ENCODE data around the gene RNPS1. TPM values are rescaled to one million over a fixed set of nuclear protein-coding genes. Genes with fewer than 3 reads are reported as not detected.
"Not testable (repeated sequence)": the region's sequence is repeated elsewhere in the genome, so short reads cannot be mapped to it uniquely, and the experiment has no call there.

Gene RNPS1
- total RNA-seq, 1 experiment from 2014 or later, result 226 TPM

DNA sequence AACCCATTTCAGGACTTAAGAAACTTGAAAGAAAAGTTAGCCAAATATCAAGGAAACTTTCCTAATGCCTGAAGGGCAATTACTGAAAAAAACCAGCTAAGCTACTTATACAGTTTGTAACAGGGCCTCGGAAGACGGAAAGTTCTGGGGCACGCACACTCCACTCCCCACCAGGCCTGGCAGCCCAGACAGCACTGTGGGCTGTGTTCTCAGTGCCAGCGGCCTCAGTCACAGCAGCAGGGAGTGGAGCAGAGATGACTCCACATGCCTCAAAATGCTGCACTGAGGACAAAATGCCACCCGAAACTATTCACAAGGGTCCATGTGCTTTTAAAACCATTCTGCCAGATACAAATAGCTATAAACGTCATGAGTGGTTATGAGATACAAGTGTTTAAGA lies 10.2 kb downstream of the RNPS1 start:
- DNase-seq (ENCODE audit: low spot score), result no peak

DNA sequence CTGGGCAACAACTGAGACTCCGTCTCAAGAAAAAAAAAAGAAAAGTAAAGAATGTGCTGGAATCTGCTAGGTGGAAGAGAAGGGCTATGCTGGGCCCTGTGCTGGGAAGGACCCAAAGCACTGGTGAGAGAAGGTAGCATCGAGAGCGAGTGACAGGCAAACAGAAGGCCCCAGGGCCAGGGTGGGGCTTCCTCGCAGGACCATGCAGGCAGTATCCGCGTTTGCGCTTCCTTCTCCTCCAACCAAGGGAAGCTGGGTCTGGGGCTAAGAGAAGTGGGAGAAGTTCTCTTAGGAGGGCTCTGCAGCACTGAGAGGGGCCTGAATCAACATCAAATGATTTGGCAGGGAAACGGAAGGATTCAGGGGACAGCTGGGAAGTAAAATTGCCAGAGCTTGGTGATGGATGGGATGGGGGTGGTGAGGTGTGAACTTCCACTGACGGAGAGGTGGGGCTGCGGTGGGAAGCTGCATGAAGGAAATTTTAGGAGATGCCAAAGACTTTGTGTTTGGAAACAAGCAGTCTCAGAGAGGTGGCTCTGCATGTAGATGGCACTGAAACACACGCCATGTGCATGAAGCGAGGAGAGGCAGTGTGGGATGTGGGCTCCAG lies 11.3 kb downstream of the RNPS1 start:
- DNase-seq (ENCODE audit: low spot score), result no peak

DNA sequence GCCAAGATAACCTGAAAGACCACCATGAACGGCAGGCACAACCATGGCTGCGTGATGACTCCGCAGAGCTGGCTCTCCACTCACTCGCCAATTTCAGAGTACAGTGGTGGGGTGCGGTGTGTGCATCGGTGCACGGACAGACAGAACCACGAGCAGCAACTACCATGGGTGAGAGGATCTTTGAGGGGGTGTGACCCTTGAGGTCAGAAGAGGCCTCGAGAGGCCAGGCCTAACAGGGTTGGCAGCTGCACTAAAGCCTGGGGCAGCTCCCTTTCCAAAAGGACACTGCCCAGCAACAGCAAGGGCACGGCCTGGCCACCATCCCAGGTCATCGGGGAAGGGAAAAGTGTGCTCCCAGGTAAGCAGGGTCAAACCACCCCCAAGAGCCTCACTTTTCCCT lies 14.6 kb downstream of the RNPS1 start:
- DNase-seq (ENCODE audit: low spot score), result no peak

DNA sequence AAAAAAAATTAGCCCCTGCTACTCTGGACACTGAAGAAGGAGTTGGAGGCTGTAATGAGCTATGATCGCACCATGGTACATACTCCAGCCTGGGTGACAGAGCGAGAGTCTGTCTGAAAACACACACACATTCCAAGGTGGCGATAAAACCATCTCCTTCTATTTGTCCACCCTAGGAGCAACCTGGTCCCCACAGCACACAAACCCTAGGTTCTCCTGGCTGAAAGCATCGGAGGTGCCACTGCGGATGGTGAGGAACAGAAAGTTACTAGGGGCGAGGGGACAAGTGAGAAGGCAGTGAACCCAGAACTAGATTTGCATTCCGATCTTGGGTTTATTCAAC lies 15.1 kb downstream of the RNPS1 start:
- no peak for DNase-seq (ENCODE audit: low spot score)

DNA sequence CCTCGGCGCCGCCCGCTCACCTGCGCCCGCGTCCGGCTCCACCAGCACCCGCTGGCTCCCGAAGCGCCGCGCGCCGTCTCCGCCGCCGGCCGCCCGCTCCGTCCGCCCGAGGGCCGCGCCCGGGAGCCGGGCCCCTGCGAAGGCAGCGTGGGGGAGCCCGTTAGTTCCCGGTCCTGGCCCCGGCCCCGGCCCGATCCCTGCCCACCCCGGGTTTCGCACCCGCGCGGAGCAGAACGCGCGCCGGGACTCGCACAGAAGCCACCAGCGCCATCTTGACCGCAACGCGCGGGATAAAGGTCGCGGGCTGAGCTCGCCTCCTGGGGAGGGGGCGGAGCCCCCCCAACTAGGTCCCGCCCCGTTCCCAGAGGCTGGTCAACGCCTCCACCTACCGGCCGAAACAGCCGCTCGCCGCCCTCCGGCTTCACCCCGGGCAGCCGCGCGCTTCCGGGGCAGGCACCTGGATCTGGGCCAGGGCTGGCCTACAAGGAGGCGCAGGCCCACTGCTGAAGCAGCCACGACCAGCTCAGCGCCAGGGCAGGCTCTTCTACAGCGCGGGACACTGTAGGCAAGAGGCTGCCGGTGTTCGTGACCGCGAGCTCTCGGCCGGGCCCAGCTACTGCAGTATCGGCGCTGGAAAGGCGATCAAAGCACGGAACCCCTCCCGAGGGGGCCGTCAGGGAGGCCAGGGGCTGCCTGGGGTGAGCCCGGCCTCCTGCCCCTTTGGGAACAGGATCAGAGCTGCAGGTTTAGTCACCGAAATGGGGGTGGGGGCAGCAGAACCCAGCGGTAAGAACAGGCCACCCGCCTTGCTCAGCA lies 16.4 kb downstream of the RNPS1 start, which contains the start of gene ECI1:
ECI1 (minus strand) TSS at position 292 of the 816 bp plus-strand sequence; CDS start at position 271, 21 bp downstream.
- DNase-seq (ENCODE audit: low spot score), result peak; percentile 93

DNA sequence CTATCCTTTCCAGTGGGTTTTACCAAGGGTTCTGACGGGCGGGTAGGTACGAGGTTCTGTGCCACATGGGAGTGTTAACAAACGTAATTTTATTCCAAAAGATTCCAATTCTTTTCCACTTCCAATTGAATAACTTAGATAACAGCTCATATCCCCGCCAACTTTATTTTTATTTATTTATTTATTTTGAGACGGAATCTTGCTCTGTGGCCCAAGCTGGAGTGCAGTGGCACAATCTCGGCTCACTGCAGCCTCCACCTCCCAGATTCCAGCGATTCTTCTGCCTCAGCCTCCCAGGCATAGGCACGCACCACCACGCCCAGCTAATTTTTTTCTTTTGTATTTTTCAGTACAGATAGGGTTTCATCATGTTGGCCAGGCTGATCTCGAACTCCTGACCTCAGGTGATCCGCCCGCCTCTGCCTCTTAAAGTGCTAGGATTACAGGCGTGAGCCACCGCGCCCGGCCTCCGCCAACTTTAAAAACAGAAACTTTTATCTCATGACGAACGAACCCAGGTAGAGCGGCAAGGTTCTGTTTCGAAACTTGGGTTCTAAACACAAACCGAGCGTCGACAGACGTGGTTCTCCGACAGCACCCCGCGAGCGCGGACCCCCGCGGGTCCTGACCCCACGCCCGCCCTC lies 17.2 kb downstream of the RNPS1 start:
- peak; percentile 49 for DNase-seq (ENCODE audit: low spot score)

DNA sequence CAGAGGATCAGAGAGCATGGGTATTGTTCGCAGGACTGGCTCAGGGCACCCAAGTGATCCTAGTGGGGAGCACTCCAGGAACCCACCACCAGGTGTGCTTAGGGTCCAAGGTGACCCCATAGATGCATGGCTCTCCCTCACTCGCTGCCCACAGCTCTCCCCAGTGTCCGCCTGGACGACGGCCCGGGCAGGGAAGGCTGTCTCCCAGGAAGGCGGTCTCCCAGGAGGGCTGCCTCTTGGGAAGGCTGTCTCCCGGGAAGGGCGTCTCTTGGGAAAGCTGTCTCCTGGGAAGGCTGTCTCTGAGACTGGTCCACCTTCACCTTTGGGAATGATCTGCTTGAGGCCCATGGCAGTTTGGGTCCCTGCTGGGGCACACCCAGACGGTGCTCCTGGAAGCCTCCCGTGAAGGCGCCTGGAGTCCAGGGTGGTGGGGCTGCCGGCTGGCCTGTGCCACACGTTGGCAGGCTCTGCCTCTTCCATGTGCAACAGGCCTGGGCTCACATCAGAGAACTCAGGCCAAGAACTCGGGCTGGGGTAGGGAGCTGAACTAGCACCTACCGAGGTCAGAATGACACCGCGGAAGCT lies 21.5 kb downstream of the RNPS1 start:
- DNase-seq (ENCODE audit: low spot score), result no peak

DNA sequence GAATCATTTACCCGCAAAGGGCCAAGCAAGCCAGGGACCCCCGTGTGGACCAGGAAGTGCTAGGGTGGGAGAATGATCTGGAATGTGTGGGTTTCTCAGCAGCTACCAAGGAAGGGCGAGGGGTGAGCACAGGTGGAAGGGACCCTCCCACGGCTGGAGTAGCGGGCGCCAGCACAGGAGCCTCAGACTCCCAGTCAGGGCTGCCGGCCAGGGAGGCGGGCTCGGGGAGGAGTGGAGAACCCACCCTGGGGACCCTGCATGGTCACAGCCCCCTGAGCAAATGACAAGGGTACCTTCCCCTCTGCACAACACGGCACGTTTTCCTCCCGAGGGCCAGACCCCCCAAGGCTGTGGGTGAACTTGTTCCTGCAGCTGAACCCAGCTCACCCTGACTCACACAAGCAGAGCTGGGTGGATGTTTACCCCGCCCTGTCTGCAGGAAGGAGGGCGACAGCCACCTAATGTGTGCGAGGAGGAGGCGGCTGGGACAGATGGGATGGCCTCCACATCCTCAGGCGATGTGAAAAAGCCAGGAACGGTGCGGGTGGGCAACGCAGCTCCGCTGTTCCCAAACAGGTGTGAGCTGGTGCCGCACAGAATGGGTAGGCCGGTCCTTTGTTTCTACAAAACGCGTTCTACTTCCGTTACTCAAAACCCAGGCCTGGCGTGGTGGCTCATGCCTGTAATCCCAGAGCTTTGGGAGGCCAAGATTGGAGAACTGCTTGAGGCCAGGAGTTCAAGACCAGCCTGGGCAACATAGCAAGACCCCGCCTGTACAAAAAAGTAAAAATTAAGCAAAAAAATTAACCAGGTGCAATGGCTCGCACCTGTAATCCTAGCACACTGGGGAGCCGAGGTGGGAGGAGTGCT lies 22.8 kb downstream of the RNPS1 start:
- no peak for DNase-seq (ENCODE audit: low spot score)

DNA sequence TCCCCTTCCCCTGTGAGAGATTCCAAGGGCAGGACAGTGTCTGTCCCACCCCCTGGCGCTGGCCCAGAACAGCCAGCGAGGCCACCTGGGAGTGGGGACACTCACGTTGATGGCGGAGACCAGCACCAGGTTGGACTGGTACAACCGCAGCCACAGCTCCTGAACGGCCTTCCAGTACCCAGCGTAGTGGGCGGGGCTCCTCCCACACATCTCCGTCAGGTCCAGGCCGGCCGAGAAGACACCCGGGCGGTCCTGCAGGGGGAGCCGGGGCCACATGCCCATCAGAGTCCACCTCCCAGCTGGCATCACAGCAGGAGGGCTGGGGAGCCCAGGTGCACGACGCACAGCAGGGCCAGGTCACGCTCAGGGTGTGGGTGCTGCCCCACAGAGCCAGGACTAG lies 23.6 kb downstream of the RNPS1 start:
- DNase-seq (ENCODE audit: low spot score), result no peak

DNA sequence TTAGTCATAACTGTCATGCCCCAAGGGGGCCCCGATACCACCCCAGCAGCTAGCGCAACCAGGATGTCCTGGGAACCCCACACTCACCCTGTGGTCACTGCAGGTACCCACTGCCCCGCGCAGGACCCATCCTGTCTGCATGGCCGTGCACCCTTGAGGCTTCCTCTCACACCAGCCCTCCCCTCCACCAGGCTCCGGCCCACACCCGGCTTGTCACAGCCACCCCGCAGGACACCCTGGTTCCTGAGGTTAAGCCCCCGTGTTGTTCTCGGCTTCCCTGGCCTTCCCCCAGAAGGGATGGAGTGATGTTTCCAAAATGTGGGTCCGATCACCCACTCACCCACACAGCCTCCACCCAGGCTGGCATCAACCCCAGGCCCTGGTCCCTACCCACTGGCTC lies 24.1 kb downstream of the RNPS1 start:
- no peak for DNase-seq (ENCODE audit: low spot score)

DNA sequence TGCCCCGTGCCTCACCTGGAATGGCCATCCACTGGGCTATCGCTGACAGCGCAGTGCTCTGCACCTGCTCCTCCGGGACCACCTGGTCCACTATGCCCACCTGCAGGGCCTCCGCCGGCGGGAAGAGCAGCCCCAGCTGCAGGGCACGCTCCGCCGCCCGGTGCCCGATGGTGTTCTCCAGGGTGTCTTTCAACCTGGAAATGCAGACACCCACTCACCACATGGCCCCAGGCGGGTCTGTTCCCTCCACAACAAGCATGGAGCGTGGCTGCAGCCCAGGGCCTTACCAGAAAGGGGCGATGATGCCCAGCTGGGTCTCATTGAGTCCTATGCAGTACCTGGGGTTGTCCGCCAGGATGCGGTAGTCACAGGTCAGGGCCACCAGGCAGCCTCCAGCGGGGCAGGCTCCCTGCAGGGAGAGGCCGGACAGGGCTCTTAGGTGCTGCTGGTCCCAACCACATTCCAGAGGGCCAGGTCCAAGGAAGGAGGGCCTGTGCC lies 24.8 kb downstream of the RNPS1 start:
- DNase-seq (ENCODE audit: low spot score), result no peak

DNA sequence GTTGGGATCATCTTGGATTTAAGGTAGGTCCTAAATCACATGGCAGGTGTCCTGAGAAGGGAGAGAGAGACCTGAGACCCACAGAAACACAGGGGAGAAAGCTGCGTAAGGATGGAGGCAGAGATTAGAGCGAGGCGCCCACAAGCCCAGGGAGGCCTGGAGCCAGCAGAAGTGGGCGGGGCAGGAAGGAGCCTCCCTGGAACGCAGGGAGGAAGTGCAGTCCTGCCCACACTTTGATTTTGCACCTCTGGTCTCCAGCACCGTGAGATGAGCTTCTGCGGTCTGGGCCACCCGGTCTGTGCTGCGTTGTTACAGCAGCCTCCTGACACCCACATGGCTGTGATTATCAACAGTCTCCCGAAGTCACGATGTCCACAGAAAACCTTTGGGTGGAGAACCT lies 25.3 kb downstream of the RNPS1 start:
- DNase-seq (ENCODE audit: low spot score), result no peak

DNA sequence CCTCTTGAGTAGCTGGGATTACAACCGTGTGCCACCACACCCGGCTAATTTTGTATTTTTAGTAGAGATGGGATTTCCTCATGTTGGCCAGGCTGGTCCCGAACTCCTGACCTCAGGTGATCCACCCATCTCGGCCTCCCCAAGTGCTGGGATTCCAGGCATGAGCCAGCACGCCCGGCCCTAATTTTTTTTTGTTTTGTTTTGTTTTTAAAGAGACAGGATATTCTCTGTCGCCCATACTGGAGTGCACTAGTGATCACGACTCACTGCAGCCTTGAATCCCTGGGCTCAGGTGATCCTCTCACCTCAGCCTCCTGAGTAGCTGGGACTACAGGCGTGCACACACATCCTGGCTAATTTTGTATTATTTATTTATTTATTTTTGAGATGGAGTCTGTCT lies 27.6 kb downstream of the RNPS1 start:
- not testable (repeated sequence) for DNase-seq (ENCODE audit: low spot score)

DNA sequence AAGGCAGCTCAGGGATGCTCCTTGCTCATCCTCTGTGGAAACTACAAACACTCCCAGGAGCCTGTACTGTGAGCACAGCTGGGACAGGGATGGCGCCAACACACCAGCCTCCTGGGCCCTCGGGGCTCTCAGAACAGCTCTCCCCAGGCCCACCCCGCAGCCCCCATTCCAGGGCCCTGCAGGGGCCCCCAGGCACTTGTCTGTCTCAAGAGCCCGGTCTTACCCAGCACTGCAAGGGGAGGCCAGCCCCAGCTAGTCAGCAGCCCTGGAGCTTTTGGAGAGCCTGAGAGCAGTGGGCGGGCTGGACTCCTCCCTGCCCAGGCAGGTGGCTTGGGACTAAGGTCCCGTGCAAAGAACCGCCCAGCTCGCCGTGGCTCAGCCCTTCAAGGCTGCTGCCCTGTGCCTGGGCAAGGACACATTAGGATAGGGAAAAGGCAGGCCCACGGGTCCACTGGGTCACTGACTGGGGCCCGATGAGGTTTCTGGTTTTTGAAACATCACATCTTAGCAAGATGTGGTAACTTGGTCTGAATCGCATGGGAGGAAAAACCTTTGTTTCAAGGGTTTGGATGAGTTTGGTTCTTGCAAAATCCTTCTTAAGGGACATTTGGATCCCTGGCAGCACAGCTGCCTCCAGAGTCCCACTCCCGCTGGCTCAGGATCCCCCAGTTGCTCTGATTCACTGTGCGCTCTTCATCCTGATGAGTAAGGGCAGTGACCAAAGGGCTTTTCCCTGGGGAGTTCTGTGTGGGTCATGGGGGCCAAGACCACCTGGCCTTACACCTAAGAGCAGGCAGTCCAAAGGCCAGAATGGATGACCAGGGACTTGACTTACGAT lies 28.9 kb downstream of the RNPS1 start:
- DNase-seq (ENCODE audit: low spot score), result no peak

DNA sequence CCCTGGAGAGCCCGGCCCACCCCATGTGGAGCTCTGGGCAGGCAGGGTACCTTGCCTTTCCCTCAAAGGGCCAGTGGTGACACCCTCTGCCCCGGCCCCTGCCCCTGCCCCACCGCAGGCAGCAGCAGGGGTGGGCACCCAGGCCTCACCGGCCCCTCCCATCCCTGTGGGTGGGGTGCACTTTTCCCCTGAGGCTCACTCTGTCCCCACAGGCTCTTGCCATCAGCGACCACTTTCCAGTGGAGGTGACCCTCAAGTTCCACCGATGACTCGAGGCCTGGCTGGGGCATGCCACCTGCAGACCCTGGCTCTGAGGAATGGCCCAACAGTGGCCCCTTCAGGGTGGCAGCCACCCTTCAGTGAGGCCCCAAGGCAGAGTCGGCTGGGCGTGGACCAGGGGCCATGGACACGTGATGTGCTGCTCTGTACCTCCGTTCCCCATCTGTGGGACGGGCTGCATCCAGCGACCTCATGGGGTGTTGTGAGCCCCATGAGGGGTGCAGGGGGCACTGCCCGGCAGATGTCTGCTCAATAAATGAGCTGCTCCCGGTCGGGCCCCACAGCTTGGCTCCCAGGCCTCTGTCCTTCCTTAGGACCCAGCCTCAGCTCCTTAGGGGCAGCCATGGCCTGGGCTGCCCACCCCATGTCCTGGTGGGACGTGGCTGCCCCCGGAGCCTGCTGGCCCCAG lies 29.6 kb downstream of the RNPS1 start:
- no peak for DNase-seq (ENCODE audit: low spot score)

DNA sequence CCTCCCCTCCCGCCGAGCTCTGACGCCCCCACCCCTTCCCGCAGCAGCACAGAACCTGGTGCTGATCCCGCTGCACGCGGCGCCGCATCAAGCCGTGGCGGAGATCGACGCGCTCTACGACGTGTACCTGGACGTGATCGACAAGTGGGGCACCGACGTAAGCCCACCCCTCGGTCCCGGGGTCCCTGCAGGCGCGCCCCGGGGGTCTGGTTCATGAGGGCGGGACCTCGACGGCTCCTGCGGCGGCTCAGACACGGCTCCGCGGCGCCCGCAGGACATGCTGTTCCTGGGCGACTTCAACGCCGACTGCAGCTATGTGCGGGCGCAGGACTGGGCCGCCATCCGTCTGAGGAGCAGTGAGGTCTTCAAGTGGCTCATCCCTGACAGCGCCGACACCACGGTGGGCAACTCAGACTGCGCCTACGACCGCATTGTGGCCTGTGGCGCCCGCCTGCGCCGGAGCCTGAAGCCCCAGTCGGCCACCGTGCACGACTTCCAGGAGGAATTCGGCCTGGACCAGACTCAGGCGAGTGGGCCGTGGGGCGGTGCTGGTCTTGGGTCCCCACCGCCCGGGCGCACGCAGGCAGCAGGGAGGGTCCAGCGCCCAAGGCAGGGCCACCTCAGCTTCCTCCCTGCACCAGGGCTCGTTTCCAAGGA lies 30.3 kb downstream of the RNPS1 start:
- DNase-seq (ENCODE audit: low spot score), result no peak

DNA sequence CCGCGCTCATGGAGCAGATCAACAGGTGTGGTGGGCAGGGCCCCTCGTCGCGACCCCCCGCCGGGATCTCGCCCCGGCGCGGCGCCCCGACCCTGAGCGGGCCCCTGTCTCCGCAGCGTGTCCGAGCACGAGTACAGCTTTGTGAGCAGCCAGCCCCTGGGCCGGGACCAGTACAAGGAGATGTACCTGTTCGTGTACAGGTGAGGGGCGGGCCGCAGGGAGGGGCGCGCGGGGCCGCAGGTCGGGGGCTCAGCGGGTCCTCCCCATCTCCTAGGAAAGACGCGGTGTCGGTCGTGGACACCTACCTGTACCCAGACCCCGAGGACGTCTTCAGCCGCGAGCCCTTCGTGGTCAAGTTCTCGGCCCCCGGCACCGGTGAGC lies 30.8 kb downstream of the RNPS1 start:
- no peak for DNase-seq (ENCODE audit: low spot score)

DNA sequence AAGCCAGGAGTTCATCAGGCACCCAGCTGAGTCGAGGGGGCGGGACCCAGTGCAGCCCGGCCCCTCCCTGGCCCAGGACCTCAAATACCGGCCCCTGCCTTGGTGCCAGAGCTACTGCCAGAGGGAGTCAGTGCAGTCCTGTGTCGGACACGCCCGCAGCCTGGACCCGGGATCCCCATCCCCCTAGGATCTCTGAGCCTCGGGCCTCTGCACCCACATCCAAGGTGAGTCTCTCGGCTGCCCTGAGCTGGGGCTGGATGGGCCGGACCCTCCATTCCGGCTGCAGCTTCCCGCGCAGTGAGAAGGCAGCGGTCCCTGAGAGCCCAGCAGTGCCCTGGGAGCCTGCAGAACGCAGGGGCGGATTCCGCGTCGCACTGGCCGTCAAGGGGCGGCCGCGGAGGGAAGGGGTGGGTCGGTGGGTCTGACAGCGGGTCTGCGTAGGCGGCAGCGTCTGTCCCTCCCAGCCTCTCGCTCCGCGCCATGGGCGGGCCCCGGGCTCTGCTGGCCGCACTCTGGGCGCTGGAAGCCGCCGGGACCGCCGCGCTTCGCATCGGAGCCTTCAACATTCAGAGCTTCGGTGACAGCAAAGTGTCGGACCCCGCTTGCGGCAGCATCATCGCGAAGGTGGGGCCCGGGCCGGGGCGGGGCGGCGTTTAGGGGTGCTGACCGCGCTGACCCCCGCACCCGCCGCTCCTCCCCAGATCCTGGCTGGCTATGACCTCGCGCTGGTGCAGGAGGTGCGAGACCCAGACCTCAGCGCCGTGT lies 31.4 kb downstream of the RNPS1 start, which contains the start of gene DNASE1L2:
DNASE1L2 (plus strand) TSS at position 108 of the 765 bp plus-strand sequence; CDS start at position 481, 373 bp downstream.
- DNase-seq (ENCODE audit: low spot score), result no peak
